ENCODE results near the gene ATXN7L2. TPM values are rescaled to one million over a fixed set of nuclear protein-coding genes. Genes with fewer than 3 reads are reported as not detected.

The ATXN7L2 gene
- total RNA-seq, 1 donor from 2014 or later: 3.0 TPM

- no peak for DNase-seq (ENCODE audit: low spot score)
These were observed 14.6 kb downstream of the ATXN7L2 start for GRCh38 chr1:109498161-109498801.

GRCh38 chr1:109499081-109499480 lies 15.4 kb downstream of the ATXN7L2 start:
- DNase-seq (ENCODE audit: low spot score): no peak

DNA sequence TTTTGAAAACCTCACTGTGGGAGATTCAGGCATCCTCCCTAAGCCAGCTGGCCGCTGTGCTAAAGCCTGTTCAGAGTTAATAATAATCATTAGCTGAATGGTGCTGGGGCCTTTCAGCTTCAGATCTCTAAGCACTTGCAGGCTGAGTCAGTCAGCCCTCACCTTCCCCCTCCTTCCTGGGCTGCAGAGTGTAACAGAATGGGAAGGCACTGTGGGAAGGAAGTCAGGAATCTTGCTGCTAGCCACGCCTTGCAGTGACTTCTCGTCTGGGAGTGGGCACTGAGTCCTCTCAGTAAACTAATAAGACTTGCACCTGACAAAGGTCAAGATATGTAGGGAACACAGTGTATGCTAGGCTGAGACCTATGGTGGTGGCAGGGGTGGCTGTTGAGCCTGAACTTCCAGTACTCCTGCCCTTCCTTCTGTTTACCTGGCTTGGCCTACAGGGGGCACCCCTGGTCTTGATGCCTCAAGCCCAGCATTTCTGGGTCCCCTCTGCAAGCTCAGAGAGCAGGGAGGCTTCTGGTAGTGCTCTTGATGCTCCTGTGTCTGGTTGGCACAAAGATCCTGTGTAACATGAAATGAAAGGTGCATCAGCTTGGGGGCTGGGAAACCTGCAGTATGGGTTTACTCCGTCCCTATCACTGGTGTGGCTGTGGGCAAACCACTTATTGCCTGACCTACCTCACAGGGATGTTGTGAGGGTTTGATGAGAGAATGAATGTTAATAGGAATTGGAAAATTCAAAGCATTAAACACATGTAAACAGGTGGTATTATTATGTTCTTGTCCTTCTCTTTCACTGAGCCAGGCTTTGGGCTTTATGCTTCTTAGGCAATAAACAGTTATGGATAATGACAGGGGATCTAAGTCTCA lies 16.2 kb downstream of the ATXN7L2 start:
- no peak for DNase-seq (ENCODE audit: low spot score)

DNA sequence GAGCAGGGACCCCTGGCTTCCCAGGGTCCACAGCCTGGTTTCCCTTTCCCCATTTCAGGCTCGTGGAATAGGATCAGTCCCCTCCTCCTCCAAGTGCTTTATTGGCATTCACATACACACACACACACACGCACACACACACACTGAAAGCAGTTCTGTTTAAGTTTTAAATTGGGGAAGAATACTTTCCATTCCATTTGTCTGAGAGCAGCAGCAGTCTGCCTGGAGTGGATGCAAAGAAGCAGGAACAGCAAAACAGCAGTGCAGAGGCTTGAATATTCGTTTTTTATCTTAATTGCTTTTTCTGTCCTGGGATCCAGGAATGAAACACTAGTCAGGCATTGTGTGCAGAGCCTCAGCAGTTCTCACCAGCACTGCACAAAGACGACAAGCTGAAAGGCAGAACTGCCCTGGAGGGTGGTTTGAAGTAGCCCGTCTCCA lies 17.3 kb downstream of the ATXN7L2 start:
- no peak for DNase-seq (ENCODE audit: low spot score)

GRCh38 chr1:109501644-109502363 lies 18.1 kb downstream of the ATXN7L2 start:
- no peak for DNase-seq (ENCODE audit: low spot score)

- no peak for DNase-seq (ENCODE audit: low spot score)
These were observed 18.7 kb downstream of the ATXN7L2 start for GRCh38 chr1:109502364-109502851.

- no peak for DNase-seq (ENCODE audit: low spot score)
These were observed 20.2 kb downstream of the ATXN7L2 start for GRCh38 chr1:109503935-109504334.

DNA sequence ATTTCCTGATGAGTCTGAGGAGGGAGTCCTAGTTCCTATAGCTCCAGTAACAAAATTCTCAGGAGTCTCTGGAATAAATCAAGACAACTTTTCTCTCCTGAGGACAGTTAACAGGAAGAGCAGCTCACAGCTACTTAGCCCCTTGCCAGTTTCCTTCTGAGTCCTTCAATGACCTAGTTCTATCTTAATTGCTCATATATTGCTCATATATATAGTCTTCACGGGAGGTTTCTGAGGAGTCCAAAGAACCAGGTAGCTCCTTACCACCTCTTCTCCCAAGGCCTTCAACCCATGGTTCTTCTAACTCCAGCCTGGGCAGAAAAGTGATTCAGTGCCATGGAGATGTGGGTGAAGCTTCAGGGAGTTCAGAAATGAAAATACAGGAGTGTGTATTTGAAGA lies 21.3 kb downstream of the ATXN7L2 start:
- no peak for DNase-seq (ENCODE audit: low spot score)

DNA sequence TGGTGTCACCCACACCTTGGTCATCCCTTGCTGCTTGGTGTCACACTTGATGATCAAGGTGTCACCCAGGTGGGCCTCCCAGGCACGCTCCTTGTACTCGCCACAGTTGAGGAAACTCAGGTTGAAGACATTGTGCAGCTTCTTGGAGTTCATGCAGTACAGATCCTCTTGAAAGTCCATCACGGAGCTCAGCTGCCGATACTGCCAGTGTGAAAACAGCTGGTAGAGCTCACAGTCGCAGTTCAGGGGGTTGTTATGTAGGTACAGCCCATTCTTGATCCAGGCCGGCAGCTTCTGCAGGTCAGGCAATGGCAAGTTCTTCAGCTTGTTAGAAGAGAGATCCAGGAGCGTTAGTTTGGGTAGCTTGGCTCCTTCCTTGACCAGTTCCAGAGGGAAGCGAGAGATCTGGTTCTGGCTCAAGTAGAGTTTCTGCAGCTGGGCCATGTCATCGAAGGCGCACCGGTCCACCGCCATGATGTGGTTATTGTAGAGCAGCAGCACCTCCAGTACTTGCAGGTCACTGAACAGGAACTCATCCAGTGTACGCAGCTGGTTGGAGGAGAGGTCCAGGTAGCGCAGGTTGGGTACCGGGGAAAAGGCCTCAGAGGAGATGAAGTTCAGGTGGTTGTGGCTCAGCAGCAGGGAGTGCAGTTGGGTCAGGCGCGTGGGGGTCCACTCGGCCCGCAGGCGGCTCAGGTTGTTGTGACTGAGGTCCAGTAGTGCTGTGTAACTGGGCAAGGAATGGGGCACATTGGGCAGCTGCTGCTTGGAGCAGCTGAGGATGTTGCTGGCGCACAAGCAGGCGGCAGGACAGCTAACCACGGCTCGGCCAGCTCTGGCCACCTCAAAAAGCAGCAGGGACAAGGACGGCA lies 24.5 kb downstream of the ATXN7L2 start:
- DNase-seq (ENCODE audit: low spot score): no peak

GRCh38 chr1:109508873-109509175 lies 25.1 kb downstream of the ATXN7L2 start:
- no peak for DNase-seq (ENCODE audit: low spot score)

GRCh38 chr1:109509176-109510134 lies 25.8 kb downstream of the ATXN7L2 start, which contains the start of gene AMIGO1:
TSS of gene AMIGO1 (minus strand) at chr1:109509727. CDS start at chr1:109508912, 815 bp downstream.
- DNase-seq (ENCODE audit: low spot score): no peak

GRCh38 chr1:109513110-109513710 lies 29.5 kb downstream of the ATXN7L2 start:
- no peak for DNase-seq (ENCODE audit: low spot score)

- no peak for DNase-seq (ENCODE audit: low spot score)
These were observed 31.1 kb downstream of the ATXN7L2 start for GRCh38 chr1:109514846-109515245.

GRCh38 chr1:109516872-109517271 lies 33.2 kb downstream of the ATXN7L2 start:
- DNase-seq (ENCODE audit: low spot score): no peak

DNA sequence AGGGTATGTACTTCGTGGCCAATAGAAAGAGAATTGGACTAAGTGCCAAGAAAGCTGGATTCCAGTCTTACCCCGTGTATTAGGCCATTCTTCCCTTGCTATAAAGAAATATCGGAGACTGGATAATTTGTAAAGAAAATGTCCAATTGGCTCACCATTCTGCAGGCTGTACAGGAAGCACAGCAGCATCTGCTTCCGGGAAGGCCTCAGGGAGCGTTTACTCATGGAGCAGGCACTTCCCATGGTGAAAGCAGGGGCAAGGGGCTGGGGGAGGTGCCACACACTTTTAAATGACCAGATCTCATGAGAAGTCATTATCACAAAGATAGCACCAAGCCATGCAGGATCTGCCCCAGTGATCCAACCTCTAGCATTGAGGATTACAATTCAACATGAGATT lies 33.6 kb downstream of the ATXN7L2 start:
- DNase-seq (ENCODE audit: low spot score): no peak

- no peak for DNase-seq (ENCODE audit: low spot score)
These were observed 37.6 kb downstream of the ATXN7L2 start for GRCh38 chr1:109521002-109521951.

- no peak for DNase-seq (ENCODE audit: low spot score)
These were observed 38.3 kb downstream of the ATXN7L2 start for GRCh38 chr1:109522026-109522425.

DNA sequence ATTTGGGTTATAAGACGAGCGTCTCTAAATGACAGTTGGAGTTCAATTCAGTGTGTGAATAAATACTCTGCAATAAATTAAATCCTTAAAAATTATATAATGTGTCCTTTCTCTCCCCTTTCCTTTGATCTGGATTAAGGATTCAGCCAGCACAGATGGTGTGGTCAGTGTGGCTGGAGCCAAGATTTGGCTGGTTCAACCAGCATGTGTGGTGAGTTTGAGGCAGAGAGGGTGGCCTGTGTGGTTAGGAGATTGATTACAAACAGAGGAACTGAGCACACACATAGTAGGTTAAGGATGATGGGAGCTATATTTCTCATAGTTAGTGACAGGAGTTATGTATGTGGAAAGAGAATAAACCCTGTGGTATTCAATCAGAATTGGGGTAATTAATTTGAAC lies 40.0 kb downstream of the ATXN7L2 start:
- DNase-seq (ENCODE audit: low spot score): no peak

All from mesenteric fat pad (tissue), 1 donor.